Ishikawa (cell line): ENCODE measurements around the gene GCGR.

Source experiments
- CEBPB ChIP-seq: IDR thresholded peaks from 2 replicates; pipeline ENCODE4 v1.6.1; 2012
- CREB1 ChIP-seq: IDR thresholded peaks from 2 replicates; pipeline ENCODE4 v1.6.1; 2012; ENCODE audit warnings: low read depth
- EGR1 ChIP-seq: IDR thresholded peaks from 2 replicates; pipeline ENCODE4 v1.6.1; 2012
- EP300 ChIP-seq: IDR thresholded peaks from 2 replicates; pipeline ENCODE4 v1.6.1; 2012; ENCODE audit warnings: borderline replicate concordance
- FOXM1 ChIP-seq: IDR thresholded peaks from 2 replicates; pipeline ENCODE4 v1.6.1; 2012; ENCODE audit warnings: low read depth, borderline replicate concordance
- NFIC ChIP-seq: IDR thresholded peaks from 2 replicates; pipeline ENCODE4 v1.6.1; 2012
- RAD21 ChIP-seq: IDR thresholded peaks from 2 replicates; pipeline ENCODE4 v1.6.1; 2012; ENCODE audit warnings: low read depth
- TAF1 ChIP-seq: IDR thresholded peaks from 2 replicates; pipeline ENCODE4 v1.6.1; 2012; ENCODE audit warnings: low read depth, mild to moderate bottlenecking
- TCF12 ChIP-seq: IDR thresholded peaks from 2 replicates; pipeline ENCODE4 v1.6.1; 2012; ENCODE audit warnings: low read depth
- TEAD4 ChIP-seq: IDR thresholded peaks from 2 replicates; pipeline ENCODE4 v1.6.1; 2012
- YY1 ChIP-seq: IDR thresholded peaks from 2 replicates; pipeline ENCODE4 v1.6.1; 2012; ENCODE audit warnings: low read depth
- ZBTB7A ChIP-seq: IDR thresholded peaks from 2 replicates; pipeline ENCODE4 v1.6.1; 2012; ENCODE audit warnings: low read depth
- TF ChIP-seq, protein P1 (sequence below): IDR thresholded peaks from 2 replicates; pipeline ENCODE4 v1.6.1; 2012; ENCODE audit warnings: low read depth, mild to moderate bottlenecking
- TF ChIP-seq, protein P2 (sequence below): IDR thresholded peaks from 2 replicates; pipeline ENCODE4 v1.6.1; 2012
- TF ChIP-seq, protein P3 (sequence below): IDR thresholded peaks from 2 replicates; pipeline ENCODE4 v1.6.1; 2012

GCGR gene

DNA sequence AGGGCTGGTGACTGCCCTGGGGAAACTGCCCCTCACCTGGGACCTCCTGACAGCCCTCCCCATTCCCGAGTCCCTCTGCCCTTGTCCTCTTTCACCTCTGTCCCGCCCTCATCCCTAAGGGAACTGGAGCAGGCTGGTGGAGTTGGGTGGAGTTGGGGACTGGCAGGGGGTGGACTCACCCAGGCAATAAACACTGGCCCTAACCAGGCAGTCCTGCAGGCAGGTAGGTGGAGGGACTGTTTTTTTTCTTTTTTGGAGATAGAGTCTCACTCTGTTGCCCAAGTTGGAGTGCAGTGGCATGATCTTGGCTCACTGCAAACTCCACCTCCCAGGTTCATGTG, 11.7 kb downstream of the GCGR start:
- TF ChIP-seq RAD21 = no peak
- TF ChIP-seq ZBTB7A = no peak
- no peak for TF ChIP-seq TCF12
- TF ChIP-seq, protein P1, sequence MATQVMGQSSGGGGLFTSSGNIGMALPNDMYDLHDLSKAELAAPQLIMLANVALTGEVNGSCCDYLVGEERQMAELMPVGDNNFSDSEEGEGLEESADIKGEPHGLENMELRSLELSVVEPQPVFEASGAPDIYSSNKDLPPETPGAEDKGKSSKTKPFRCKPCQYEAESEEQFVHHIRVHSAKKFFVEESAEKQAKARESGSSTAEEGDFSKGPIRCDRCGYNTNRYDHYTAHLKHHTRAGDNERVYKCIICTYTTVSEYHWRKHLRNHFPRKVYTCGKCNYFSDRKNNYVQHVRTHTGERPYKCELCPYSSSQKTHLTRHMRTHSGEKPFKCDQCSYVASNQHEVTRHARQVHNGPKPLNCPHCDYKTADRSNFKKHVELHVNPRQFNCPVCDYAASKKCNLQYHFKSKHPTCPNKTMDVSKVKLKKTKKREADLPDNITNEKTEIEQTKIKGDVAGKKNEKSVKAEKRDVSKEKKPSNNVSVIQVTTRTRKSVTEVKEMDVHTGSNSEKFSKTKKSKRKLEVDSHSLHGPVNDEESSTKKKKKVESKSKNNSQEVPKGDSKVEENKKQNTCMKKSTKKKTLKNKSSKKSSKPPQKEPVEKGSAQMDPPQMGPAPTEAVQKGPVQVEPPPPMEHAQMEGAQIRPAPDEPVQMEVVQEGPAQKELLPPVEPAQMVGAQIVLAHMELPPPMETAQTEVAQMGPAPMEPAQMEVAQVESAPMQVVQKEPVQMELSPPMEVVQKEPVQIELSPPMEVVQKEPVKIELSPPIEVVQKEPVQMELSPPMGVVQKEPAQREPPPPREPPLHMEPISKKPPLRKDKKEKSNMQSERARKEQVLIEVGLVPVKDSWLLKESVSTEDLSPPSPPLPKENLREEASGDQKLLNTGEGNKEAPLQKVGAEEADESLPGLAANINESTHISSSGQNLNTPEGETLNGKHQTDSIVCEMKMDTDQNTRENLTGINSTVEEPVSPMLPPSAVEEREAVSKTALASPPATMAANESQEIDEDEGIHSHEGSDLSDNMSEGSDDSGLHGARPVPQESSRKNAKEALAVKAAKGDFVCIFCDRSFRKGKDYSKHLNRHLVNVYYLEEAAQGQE = no peak
- TF ChIP-seq FOXM1 = no peak
- TF ChIP-seq CREB1 = no peak
- no peak for TF ChIP-seq TEAD4
- TF ChIP-seq EGR1 = no peak
- TF ChIP-seq, protein P2, sequence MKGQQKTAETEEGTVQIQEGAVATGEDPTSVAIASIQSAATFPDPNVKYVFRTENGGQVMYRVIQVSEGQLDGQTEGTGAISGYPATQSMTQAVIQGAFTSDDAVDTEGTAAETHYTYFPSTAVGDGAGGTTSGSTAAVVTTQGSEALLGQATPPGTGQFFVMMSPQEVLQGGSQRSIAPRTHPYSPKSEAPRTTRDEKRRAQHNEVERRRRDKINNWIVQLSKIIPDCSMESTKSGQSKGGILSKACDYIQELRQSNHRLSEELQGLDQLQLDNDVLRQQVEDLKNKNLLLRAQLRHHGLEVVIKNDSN = no peak

DNA sequence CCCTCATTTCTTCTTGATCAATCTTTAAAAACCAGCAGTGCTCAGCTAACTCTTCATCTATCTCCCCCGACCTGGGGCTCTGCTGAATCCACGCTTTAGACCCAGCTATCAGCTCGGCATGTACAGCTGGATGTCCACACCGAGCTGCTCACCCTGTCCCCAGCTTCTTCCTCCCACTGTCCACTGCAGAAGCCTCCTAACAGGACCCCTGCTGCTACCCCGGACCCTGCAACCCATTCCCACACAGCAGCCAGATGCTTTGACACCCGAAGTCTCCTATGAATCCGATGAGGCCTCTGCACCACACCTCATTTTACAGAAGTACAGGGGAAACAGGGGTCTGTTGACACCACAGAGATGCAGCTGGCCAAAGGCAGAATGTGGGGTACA, 13.8 kb downstream of the GCGR start:
- no peak for TF ChIP-seq CEBPB
- TF ChIP-seq RAD21 = no peak
- no peak for TF ChIP-seq FOXM1
- TF ChIP-seq CREB1 = no peak
- TF ChIP-seq, protein P1 = no peak
- no peak for TF ChIP-seq YY1
- TF ChIP-seq, protein P3, sequence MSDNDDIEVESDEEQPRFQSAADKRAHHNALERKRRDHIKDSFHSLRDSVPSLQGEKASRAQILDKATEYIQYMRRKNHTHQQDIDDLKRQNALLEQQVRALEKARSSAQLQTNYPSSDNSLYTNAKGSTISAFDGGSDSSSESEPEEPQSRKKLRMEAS = no peak
- TF ChIP-seq NFIC = no peak
- no peak for TF ChIP-seq TCF12
- no peak for TF ChIP-seq TAF1
- TF ChIP-seq, protein P2 = no peak
- TF ChIP-seq ZBTB7A = no peak
- TF ChIP-seq EGR1 = no peak
- TF ChIP-seq TEAD4 = no peak
- no peak for TF ChIP-seq EP300

DNA sequence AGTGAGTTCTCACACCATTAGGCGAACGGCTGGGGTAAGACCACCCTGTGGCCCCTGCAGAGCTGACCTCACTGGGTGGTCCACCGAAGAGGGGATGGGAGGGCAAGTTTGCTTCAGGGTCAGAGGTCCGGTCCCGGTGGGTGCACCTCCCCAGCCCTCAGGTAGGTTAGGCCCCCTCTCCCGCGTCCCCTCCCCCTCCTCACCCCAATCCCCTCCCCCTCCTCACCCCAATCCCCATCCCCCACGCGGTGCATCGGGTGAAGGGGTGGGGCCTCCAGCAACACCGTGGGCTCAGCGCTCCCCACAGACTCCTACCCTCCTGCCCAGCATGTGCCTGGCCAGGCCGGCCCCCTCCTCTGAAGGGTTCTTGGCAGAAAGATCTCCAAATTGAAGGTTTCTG, 15.8 kb downstream of the GCGR start:
- TF ChIP-seq CREB1 = no peak
- no peak for TF ChIP-seq NFIC
- TF ChIP-seq YY1 = no peak
- TF ChIP-seq EGR1 = no peak
- TF ChIP-seq, protein P1 = no peak
- no peak for TF ChIP-seq TCF12
- no peak for TF ChIP-seq CEBPB
- no peak for TF ChIP-seq RAD21
- no peak for TF ChIP-seq ZBTB7A
- no peak for TF ChIP-seq FOXM1
- no peak for TF ChIP-seq EP300
- TF ChIP-seq TEAD4 = no peak
- TF ChIP-seq, protein P2 = no peak
- TF ChIP-seq, protein P3 = no peak
- no peak for TF ChIP-seq TAF1

DNA sequence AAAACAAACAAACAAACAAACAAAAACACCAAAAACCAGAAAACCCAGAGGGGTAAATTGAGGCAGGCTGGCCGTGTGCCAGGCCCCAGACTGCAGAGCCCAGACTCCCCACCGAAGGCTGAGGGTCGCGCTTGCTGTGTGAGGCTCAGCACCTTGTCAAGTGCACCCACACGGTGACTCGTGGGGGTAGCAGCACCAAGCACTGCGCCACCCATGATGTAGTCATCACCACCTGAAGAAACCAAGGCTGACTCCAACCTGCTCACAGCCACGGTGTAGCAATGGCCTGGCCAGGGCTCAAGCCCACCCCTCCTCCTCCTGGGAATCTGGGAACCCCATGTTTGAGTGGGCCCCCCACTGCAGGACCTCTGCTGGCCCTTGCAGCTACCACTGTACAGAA, 17.2 kb downstream of the GCGR start:
- TF ChIP-seq, protein P3 = no peak
- TF ChIP-seq EGR1 (no peak), ZBTB7A (no peak), YY1 (no peak), RAD21 (no peak), EP300 (no peak), FOXM1 (no peak), TAF1 (no peak), NFIC (no peak)
- TF ChIP-seq, protein P1 = no peak
